Astrocyte (in vitro differentiated cells and primary cell): ENCODE data around the gene AUTS2. TPM values are rescaled to one million over a fixed set of nuclear protein-coding genes. Genes with fewer than 3 reads are reported as not detected.

Source experiments
- DNase-seq: peaks from one replicate; pipeline ENCODE4 v3.0.0-alpha.2; 2010; ENCODE audit warnings: low read depth
- FAIRE-seq: peaks from 2 replicates; lab custom pipeline; 2011; peaks lifted over from hg19 to GRCh38; lab: Jason Lieb, UNC
- H2AFZ ChIP-seq: 2 replicates; pipeline ENCODE4 v1.6.0; 2012; ENCODE audit warnings: low read depth, low read length, inconsistent platforms
- H3K27ac ChIP-seq: 2 replicates; pipeline ENCODE4 v1.5.1; 2011; ENCODE audit warnings: low read depth, low read length, inconsistent platforms
- H3K27me3 ChIP-seq: 2 replicates; pipeline ENCODE4 v1.6.0; 2011; ENCODE audit warnings: low read length, inconsistent platforms; ENCODE audit not compliant: insufficient read depth
- H3K36me3 ChIP-seq: 2 replicates; pipeline ENCODE4 v1.5.1; 2011; ENCODE audit warnings: low read length, inconsistent platforms; ENCODE audit not compliant: insufficient read depth
- H3K4me1 ChIP-seq: 2 replicates; pipeline ENCODE4 v1.5.1; 2011; ENCODE audit warnings: low read length, inconsistent platforms; ENCODE audit not compliant: insufficient read depth
- H3K4me2 ChIP-seq: 2 replicates; pipeline ENCODE4 v1.6.0; 2012; ENCODE audit warnings: low read length, inconsistent platforms
- H3K4me3 ChIP-seq: 2 replicates; pipeline ENCODE4 v1.5.1; 2011; ENCODE audit warnings: low read depth, mild to moderate bottlenecking, low read length, inconsistent platforms; ENCODE audit not compliant: insufficient read depth
- H3K79me2 ChIP-seq: 2 replicates; pipeline ENCODE4 v1.6.0; 2012; ENCODE audit warnings: mild to moderate bottlenecking, low read length, inconsistent platforms; ENCODE audit not compliant: insufficient read depth
- H3K9ac ChIP-seq: 2 replicates; pipeline ENCODE4 v1.6.0; 2012; ENCODE audit warnings: mild to moderate bottlenecking, low read length, inconsistent platforms
- H3K9me3 ChIP-seq: 2 replicates; pipeline ENCODE4 v1.5.1; 2012; ENCODE audit warnings: low read depth, mild to moderate bottlenecking, low read length, inconsistent platforms; ENCODE audit not compliant: insufficient read depth
- H4K20me1 ChIP-seq: 2 replicates; pipeline ENCODE4 v1.6.0; 2012; ENCODE audit warnings: low read length, inconsistent platforms; ENCODE audit not compliant: insufficient read depth
- H3K27ac Mint-ChIP-seq: one replicate; pipeline ENCODE4 v1.8.0; 2021; ENCODE audit warnings: mild to moderate bottlenecking, mixed read lengths; ENCODE audit not compliant: unreplicated experiment
- H3K27me3 Mint-ChIP-seq: one replicate; pipeline ENCODE4 v1.8.0; 2021; ENCODE audit warnings: low read depth, mixed read lengths; ENCODE audit not compliant: unreplicated experiment
- H3K36me3 Mint-ChIP-seq: one replicate; pipeline ENCODE4 v1.8.0; 2021; ENCODE audit warnings: low read depth, mixed read lengths; ENCODE audit not compliant: unreplicated experiment
- H3K4me1 Mint-ChIP-seq: one replicate; pipeline ENCODE4 v1.8.0; 2021; ENCODE audit warnings: low read depth, mixed read lengths; ENCODE audit not compliant: unreplicated experiment
- H3K4me3 Mint-ChIP-seq: one replicate; pipeline ENCODE4 v1.8.0; 2021; ENCODE audit warnings: mild to moderate bottlenecking, moderate library complexity, mixed read lengths; ENCODE audit not compliant: unreplicated experiment
- H3K9me3 Mint-ChIP-seq: one replicate; pipeline ENCODE4 v1.8.0; 2021; ENCODE audit warnings: mild to moderate bottlenecking, mixed read lengths; ENCODE audit not compliant: unreplicated experiment
- EZH2 ChIP-seq: IDR thresholded peaks from 2 replicates; pipeline ENCODE4 v1.6.1; 2012; ENCODE audit warnings: mild to moderate bottlenecking, low read length, inconsistent platforms; ENCODE audit not compliant: insufficient read depth
- total RNA-seq: library from RNA; stranded (reverse); gene quantifications from 2 replicates; pipeline ENCODE4 v1.2.1, GENCODE V29; 2021
- TF ChIP-seq, protein P1 (sequence below): IDR thresholded peaks from 2 replicates; pipeline ENCODE4 v1.5.1; 2011; ENCODE audit warnings: low read depth, mild to moderate bottlenecking, inconsistent platforms, low read length, moderate library complexity; ENCODE audit not compliant: insufficient read depth

AUTS2 gene
- total RNA-seq, 1 donor from 2014 or later: 73.2 TPM

DNA sequence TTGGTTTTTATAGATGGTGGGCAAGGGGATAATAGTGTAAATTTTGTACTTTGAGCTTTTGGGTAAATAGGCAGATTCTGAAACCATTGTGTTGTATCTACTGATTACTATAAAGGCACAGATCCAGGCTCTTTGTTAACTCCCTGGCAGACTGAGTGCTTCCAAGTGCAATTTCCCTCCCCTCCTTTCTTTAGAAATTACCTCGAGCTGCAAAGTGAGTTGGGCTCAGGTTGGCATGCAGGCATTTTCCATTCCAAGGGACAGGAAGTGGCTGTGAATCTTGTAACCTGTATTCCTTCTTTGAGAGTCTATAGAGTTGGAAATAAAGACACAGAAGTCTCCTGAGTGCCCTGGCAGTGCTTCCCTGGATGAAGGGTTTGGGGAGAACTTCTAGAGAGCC lies 1039.5 kb downstream of the AUTS2 start:
- no peaks in the 10 kb centered on the region for H4K20me1 ChIP-seq
- Mint-ChIP-seq H3K4me1 (peaks cover 30% of the 10 kb centered on the region), H3K36me3 (peaks cover 3% of the 10 kb centered on the region), H3K27me3 (no peaks in the 10 kb centered on the region), H3K27ac (no peak overlapping the region), H3K9me3 (peaks cover 5% of the 10 kb centered on the region), H3K4me3 (no peak overlapping the region)
- H3K27ac ChIP-seq: no peak overlapping the region
- no peak overlapping the region for H3K4me2 ChIP-seq
- no peak overlapping the region for H3K4me3 ChIP-seq
- H3K79me2 ChIP-seq: no peaks in the 10 kb centered on the region
- H3K4me1 ChIP-seq: peaks cover 31% of the 10 kb centered on the region
- no peaks in the 10 kb centered on the region for H3K9me3 ChIP-seq
- DNase-seq (no peak), FAIRE-seq (no peak)
- H3K9ac ChIP-seq: no peak overlapping the region
- no peak overlapping the region for H2AFZ ChIP-seq
- no peaks in the 10 kb centered on the region for H3K27me3 ChIP-seq
- no peak for TF ChIP-seq EZH2
- TF ChIP-seq, protein P1, sequence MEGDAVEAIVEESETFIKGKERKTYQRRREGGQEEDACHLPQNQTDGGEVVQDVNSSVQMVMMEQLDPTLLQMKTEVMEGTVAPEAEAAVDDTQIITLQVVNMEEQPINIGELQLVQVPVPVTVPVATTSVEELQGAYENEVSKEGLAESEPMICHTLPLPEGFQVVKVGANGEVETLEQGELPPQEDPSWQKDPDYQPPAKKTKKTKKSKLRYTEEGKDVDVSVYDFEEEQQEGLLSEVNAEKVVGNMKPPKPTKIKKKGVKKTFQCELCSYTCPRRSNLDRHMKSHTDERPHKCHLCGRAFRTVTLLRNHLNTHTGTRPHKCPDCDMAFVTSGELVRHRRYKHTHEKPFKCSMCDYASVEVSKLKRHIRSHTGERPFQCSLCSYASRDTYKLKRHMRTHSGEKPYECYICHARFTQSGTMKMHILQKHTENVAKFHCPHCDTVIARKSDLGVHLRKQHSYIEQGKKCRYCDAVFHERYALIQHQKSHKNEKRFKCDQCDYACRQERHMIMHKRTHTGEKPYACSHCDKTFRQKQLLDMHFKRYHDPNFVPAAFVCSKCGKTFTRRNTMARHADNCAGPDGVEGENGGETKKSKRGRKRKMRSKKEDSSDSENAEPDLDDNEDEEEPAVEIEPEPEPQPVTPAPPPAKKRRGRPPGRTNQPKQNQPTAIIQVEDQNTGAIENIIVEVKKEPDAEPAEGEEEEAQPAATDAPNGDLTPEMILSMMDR: no peak
- no peaks in the 10 kb centered on the region for H3K36me3 ChIP-seq

DNA sequence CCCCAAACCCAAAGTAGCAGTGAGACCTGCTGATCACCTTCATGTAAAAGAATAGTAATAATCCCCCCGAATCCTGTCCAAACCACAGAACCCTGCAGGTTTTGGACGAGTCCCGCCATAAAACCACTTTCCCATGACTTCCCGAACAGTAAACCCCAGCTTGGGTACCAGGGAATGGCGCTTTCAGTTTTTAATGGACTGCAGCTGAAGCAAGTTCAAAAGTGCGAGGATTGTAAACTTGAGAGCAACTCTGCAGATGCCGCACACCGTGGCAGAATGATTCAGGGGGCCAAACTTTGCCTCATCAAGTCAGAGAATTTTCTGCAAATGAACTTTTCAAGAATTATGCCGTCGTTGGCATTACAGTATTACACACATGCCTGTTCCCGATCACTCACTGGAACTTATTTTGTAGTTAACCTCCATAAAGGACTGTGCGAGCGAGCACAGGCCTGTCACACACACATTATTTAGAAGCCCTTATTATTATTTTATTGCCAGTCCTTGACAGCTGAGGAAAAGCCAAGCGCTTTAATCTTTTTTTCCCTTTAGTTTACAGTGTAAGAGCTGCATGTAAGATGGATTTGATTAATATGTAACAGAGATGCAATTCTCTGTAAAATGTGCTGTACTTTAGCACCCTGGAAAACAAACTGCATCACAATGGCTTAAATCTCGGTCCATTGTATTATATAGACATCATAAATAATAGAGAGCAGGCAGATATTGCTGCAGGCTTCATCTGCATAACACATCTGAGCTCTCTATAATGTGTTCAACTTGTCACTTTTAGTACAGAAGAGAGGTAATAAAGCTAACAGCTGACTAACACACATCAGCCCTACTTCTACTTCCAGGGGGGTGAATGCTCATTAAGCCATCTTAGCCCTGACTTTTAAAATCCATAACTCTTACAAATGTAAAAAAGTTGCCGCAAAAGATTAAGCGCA lies 1040.2 kb downstream of the AUTS2 start:
- Histone ChIP-seq H3K79me2 (no peaks in the 10 kb centered on the region), H3K9me3 (no peaks in the 10 kb centered on the region), H3K4me2 (no peak overlapping the region), H3K4me3 (no peak overlapping the region), H2AFZ (no peak overlapping the region), H4K20me1 (no peaks in the 10 kb centered on the region), H3K4me1 (peaks cover 31% of the 10 kb centered on the region), H3K36me3 (no peaks in the 10 kb centered on the region), H3K9ac (no peak overlapping the region), H3K27me3 (no peaks in the 10 kb centered on the region), H3K27ac (no peak overlapping the region)
- Mint-ChIP-seq H3K36me3 (peaks cover 3% of the 10 kb centered on the region), H3K4me3 (no peak overlapping the region), H3K27ac (no peak overlapping the region), H3K4me1 (peaks cover 30% of the 10 kb centered on the region), H3K27me3 (no peaks in the 10 kb centered on the region), H3K9me3 (peaks cover 5% of the 10 kb centered on the region)
- FAIRE-seq (no peak), DNase-seq (no peak)
- TF ChIP-seq EZH2: no peak
- TF ChIP-seq, protein P1: no peak
